HEK293 (cell line): ENCODE results near the gene SKA2.

Source experiments
- CTCF ChIA-PET: fragments of 350-600 bp; formaldehyde crosslinking; extraction: SDS; loops from one replicate; lab custom pipeline; 2021; ENCODE audit warnings: antibody characterized with exemption; lab: Yijun Ruan, JAX
- POLR2A ChIA-PET: fragments of 300-600 bp; formaldehyde crosslinking; extraction: SDS; loops from one replicate; lab custom pipeline; 2020; ENCODE audit warnings: antibody characterized with exemption, inconsistent platforms; lab: Yijun Ruan, JAX
- H3K27ac ChIP-seq: fragments of 200-500 bp; sonication (Bioruptor generic); 2 replicates; pipeline ENCODE4 v1.5.1; 2014; ENCODE audit warnings: low read depth, low read length, control low read depth, inconsistent platforms; ENCODE audit errors: extremely low read depth
- H3K36me3 ChIP-seq, 2 experiments: fragments of 200-500 bp in 1 of 2; sonication (Bioruptor generic) in 1 of 2; 1 replicate in 1 of 2; 2 replicates in 1 of 2; pipeline ENCODE4 v1.5.1; 2014 to 2017; ENCODE audit warnings: inconsistent platforms in 2 of 2, low read length in 2 of 2; ENCODE audit not compliant: control insufficient read depth in 2 of 2, insufficient read depth in 1 of 2
- H3K4me1 ChIP-seq: fragments of 200-500 bp; sonication (Bioruptor generic); 2 replicates; pipeline ENCODE4 v1.5.1; 2014; ENCODE audit warnings: mild to moderate bottlenecking, low read length, inconsistent platforms; ENCODE audit not compliant: control insufficient read depth, insufficient read depth
- H3K4me3 ChIP-seq: 2 replicates; pipeline ENCODE4 v1.5.1; 2011; ENCODE audit warnings: low read depth, mild to moderate bottlenecking, control low read depth, low read length, moderate library complexity
- H3K9me3 ChIP-seq: fragments of 200-500 bp; sonication (Bioruptor generic); 2 replicates; pipeline ENCODE4 v1.5.1; 2014; ENCODE audit warnings: low read depth, low read length, inconsistent platforms; ENCODE audit not compliant: control insufficient read depth, insufficient read depth
- BCL11A ChIP-seq: fragments of 450-650 bp; formaldehyde crosslinking; IDR thresholded peaks from 2 replicates; pipeline ENCODE4 v1.5.1; 2016; ENCODE audit warnings: low read depth, missing biosample characterization, missing genetic modification characterization
- KLF1 ChIP-seq: fragments of 450-650 bp; formaldehyde crosslinking; IDR thresholded peaks from 2 replicates; pipeline ENCODE4 v1.5.1; 2016; ENCODE audit warnings: missing biosample characterization, missing genetic modification characterization
- TCF7L2 ChIP-seq: IDR thresholded peaks from 2 replicates; pipeline ENCODE4 v1.6.1; 2011; ENCODE audit warnings: low read depth, mild to moderate bottlenecking, inconsistent platforms, low read length, moderate library complexity, borderline replicate concordance
- WT1 ChIP-seq: fragments of 450-650 bp; formaldehyde crosslinking; IDR thresholded peaks from 2 replicates; pipeline ENCODE4 v1.5.1; 2016; ENCODE audit warnings: missing biosample characterization, missing genetic modification characterization
- ZFHX2 ChIP-seq: fragments of 450-650 bp; formaldehyde crosslinking; conservative IDR thresholded peaks from 2 replicates; pipeline ENCODE4 v1.5.1; 2016; ENCODE audit warnings: missing biosample characterization, missing genetic modification characterization
- ZNF184 ChIP-seq: fragments of 450-650 bp; IDR thresholded peaks from 2 replicates; pipeline ENCODE4 v1.5.1; 2018; ENCODE audit warnings: missing biosample characterization, mild to moderate bottlenecking, missing genetic modification characterization
- ZNF2 ChIP-seq: fragments of 450-650 bp; formaldehyde crosslinking; IDR thresholded peaks from 2 replicates; pipeline ENCODE4 v1.5.1; 2016; ENCODE audit warnings: missing biosample characterization, missing genetic modification characterization
- ZNF239 ChIP-seq: fragments of 450-650 bp; formaldehyde crosslinking; IDR thresholded peaks from 2 replicates; pipeline ENCODE4 v1.5.1; 2016; ENCODE audit warnings: missing biosample characterization, missing genetic modification characterization
- ZNF341 ChIP-seq: fragments of 450-650 bp; formaldehyde crosslinking; IDR thresholded peaks from 2 replicates; pipeline ENCODE4; 2016; ENCODE audit warnings: low read depth, missing biosample characterization, missing genetic modification characterization
- ZNF366 ChIP-seq: fragments of 450-650 bp; formaldehyde crosslinking; conservative IDR thresholded peaks from 2 replicates; pipeline ENCODE4 v1.5.1; 2016; ENCODE audit warnings: missing biosample characterization, missing genetic modification characterization
- ZNF426 ChIP-seq: fragments of 450-650 bp; formaldehyde crosslinking; IDR thresholded peaks from 2 replicates; pipeline ENCODE4 v1.5.1; 2017; ENCODE audit warnings: missing biosample characterization, missing genetic modification characterization, mild to moderate bottlenecking, inconsistent platforms, moderate library complexity
- ZNF830 ChIP-seq: fragments of 450-650 bp; IDR thresholded peaks from 2 replicates; pipeline ENCODE4 v1.5.0; 2018; ENCODE audit warnings: missing biosample characterization, missing genetic modification characterization, low read depth, mild to moderate bottlenecking, moderate library complexity
- ZSCAN30 ChIP-seq: fragments of 450-650 bp; IDR thresholded peaks from 2 replicates; pipeline ENCODE4 v1.5.1; 2018; ENCODE audit warnings: missing biosample characterization, mild to moderate bottlenecking, missing genetic modification characterization, moderate library complexity
- TF ChIP-seq, protein P1 (sequence below): fragments of 450-650 bp; formaldehyde crosslinking; IDR thresholded peaks from 2 replicates; pipeline ENCODE4 v1.5.1; 2016; ENCODE audit warnings: missing biosample characterization, missing genetic modification characterization, low read depth
- TF ChIP-seq, protein P2 (sequence below): fragments of 450-650 bp; formaldehyde crosslinking; IDR thresholded peaks from 2 replicates; pipeline ENCODE4 v1.5.1; 2017; ENCODE audit warnings: missing biosample characterization, missing genetic modification characterization
- TF ChIP-seq, protein P3 (sequence below): fragments of 450-650 bp; formaldehyde crosslinking; IDR thresholded peaks from 2 replicates; pipeline ENCODE4 v1.5.1; 2016; ENCODE audit warnings: missing biosample characterization, missing genetic modification characterization
- TF ChIP-seq, protein P4 (sequence below): fragments of 450-650 bp; formaldehyde crosslinking; IDR thresholded peaks from 2 replicates; pipeline ENCODE4 v1.5.1; 2016; ENCODE audit warnings: missing biosample characterization, missing genetic modification characterization
- TF ChIP-seq, protein P5 (sequence below): sonication (generic); formaldehyde crosslinking; IDR thresholded peaks from 2 replicates; pipeline ENCODE4 v1.8.1; 2022; ENCODE audit warnings: mild to moderate bottlenecking, moderate library complexity, missing genetic modification reagents
- TF ChIP-seq, protein P6 (sequence below): fragments of 450-650 bp; formaldehyde crosslinking; optimal IDR thresholded peaks from 2 replicates; pipeline ENCODE3; 2016; ENCODE audit warnings: missing biosample characterization, mild to moderate bottlenecking, missing genetic modification characterization

SKA2 gene

DNA sequence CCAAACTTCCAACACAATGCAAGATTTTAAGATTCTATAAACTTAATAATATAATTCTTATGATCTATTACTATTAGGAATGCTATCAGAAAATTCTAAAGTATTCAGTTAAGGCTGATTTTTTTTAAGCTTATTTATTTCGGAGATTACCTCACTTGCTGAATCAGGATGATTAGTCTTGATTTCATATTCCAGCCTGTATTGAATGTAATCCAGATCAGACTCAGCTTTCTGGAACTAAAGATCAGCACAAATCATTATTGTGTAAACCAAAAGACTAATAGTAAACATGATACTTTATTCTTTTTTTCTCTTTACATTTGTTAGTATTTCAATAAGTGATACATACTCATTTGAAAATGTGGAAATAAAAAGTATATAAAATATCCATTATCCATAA is 23.9 kb downstream of the SKA2 start:
- no peak overlapping the region for H3K27ac ChIP-seq
- no peaks in the 10 kb centered on the region for H3K4me1 ChIP-seq
- TF ChIP-seq TCF7L2 = no peak
- TF ChIP-seq BCL11A (tag by site-specific recombination) = no peak
- TF ChIP-seq, protein P1, sequence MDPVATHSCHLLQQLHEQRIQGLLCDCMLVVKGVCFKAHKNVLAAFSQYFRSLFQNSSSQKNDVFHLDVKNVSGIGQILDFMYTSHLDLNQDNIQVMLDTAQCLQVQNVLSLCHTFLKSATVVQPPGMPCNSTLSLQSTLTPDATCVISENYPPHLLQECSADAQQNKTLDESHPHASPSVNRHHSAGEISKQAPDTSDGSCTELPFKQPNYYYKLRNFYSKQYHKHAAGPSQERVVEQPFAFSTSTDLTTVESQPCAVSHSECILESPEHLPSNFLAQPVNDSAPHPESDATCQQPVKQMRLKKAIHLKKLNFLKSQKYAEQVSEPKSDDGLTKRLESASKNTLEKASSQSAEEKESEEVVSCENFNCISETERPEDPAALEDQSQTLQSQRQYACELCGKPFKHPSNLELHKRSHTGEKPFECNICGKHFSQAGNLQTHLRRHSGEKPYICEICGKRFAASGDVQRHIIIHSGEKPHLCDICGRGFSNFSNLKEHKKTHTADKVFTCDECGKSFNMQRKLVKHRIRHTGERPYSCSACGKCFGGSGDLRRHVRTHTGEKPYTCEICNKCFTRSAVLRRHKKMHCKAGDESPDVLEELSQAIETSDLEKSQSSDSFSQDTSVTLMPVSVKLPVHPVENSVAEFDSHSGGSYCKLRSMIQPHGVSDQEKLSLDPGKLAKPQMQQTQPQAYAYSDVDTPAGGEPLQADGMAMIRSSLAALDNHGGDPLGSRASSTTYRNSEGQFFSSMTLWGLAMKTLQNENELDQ (tag by site-specific recombination) = no peak
- TF ChIP-seq ZNF366 (tag by site-specific recombination) = no peak
- TF ChIP-seq WT1 = no peak
- TF ChIP-seq, protein P2, sequence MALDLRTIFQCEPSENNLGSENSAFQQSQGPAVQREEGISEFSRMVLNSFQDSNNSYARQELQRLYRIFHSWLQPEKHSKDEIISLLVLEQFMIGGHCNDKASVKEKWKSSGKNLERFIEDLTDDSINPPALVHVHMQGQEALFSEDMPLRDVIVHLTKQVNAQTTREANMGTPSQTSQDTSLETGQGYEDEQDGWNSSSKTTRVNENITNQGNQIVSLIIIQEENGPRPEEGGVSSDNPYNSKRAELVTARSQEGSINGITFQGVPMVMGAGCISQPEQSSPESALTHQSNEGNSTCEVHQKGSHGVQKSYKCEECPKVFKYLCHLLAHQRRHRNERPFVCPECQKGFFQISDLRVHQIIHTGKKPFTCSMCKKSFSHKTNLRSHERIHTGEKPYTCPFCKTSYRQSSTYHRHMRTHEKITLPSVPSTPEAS (tag by site-specific recombination) = no peak
- TF ChIP-seq, protein P3, sequence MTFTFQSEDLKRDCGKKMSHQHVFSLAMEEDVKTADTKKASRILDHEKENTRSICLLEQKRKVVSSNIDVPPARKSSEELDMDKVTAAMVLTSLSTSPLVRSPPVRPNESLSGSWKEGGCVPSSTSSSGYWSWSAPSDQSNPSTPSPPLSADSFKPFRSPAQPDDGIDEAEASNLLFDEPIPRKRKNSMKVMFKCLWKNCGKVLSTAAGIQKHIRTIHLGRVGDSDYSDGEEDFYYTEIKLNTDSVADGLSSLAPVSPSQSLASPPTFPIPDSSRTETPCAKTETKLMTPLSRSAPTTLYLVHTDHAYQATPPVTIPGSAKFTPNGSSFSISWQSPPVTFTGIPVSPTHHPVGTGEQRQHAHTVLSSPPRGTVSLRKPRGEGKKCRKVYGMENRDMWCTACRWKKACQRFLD (tag by site-specific recombination) = no peak
- TF ChIP-seq ZSCAN30 = no peak
- TF ChIP-seq ZNF341 (tag by site-specific recombination) = no peak
- TF ChIP-seq ZNF184 (tag by site-specific recombination) = no peak
- TF ChIP-seq, protein P4, sequence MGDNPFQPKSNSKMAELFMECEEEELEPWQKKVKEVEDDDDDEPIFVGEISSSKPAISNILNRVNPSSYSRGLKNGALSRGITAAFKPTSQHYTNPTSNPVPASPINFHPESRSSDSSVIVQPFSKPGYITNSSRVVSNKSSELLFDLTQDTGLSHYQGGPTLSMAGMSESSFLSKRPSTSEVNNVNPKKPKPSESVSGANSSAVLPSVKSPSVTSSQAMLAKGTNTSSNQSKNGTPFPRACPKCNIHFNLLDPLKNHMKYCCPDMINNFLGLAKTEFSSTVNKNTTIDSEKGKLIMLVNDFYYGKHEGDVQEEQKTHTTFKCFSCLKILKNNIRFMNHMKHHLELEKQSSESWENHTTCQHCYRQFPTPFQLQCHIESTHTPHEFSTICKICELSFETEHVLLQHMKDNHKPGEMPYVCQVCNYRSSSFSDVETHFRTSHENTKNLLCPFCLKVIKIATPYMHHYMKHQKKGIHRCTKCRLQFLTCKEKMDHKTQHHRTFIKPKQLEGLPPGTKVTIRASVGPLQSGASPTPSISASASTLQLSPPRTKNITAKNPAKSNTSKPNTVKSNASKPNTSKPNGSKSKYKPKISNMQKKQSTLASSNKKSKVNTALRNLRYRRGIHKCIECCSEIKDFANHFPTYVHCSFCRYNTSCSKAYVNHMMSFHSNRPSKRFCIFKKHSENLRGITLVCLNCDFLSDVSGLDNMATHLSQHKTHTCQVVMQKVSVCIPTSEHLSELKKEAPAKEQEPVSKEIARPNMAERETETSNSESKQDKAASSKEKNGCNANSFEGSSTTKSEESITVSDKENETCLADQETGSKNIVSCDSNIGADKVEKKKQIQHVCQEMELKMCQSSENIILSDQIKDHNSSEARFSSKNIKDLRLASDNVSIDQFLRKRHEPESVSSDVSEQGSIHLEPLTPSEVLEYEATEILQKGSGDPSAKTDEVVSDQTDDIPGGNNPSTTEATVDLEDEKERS (tag by site-specific recombination) = no peak
- no peak for TF ChIP-seq ZNF2 (tag by site-specific recombination)
- no peak for TF ChIP-seq ZFHX2 (tag by site-specific recombination)
- TF ChIP-seq, protein P5, sequence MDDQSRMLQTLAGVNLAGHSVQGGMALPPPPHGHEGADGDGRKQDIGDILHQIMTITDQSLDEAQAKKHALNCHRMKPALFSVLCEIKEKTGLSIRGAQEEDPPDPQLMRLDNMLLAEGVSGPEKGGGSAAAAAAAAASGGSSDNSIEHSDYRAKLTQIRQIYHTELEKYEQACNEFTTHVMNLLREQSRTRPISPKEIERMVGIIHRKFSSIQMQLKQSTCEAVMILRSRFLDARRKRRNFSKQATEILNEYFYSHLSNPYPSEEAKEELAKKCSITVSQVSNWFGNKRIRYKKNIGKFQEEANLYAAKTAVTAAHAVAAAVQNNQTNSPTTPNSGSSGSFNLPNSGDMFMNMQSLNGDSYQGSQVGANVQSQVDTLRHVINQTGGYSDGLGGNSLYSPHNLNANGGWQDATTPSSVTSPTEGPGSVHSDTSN (CRISPR knock-in tag) = no peak
- TF ChIP-seq, protein P6, sequence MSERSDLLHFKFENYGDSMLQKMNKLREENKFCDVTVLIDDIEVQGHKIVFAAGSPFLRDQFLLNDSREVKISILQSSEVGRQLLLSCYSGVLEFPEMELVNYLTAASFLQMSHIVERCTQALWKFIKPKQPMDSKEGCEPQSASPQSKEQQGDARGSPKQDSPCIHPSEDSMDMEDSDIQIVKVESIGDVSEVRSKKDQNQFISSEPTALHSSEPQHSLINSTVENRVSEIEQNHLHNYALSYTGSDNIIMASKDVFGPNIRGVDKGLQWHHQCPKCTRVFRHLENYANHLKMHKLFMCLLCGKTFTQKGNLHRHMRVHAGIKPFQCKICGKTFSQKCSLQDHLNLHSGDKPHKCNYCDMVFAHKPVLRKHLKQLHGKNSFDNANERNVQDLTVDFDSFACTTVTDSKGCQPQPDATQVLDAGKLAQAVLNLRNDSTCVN (tag by site-specific recombination) = no peak
- TF ChIP-seq ZNF239 (tag by site-specific recombination) = no peak
- TF ChIP-seq ZNF830 = no peak
- no peak for TF ChIP-seq ZNF426 (tag by site-specific recombination)
- TF ChIP-seq KLF1 (tag by site-specific recombination) = no peak
- peaks cover 30 to 49% of the 10 kb centered on the region in 2 experiments for H3K36me3 ChIP-seq
- H3K9me3 ChIP-seq = no peaks in the 10 kb centered on the region
- POLR2A ChIA-PET = no interaction called here
- H3K4me3 ChIP-seq = no peak overlapping the region
- CTCF ChIA-PET = interaction anchor here (1.0 kb wide), 1 partner anchor 18 kb away, joined by 4 read pairs; no protein-coding TSS in a partner anchor
